GM19438 (cell line): ENCODE measurements around the gene CDK11B.
"Not testable (repeated sequence)": the region's sequence is repeated elsewhere in the genome, so short reads cannot be mapped to it uniquely, and the experiment has no call there.

ENCODE experiments used
- ATAC-seq: cut with Tn5 transposase; IDR thresholded peaks from one replicate; pipeline ENCODE4 v1.9.1; 2021; ENCODE audit warnings: low read depth; ENCODE audit not compliant: unreplicated experiment

Gene CDK11B

GRCh38 chr1:1658583-1659549, at the start of gene CDK11B:
CDK11B (minus strand) TSS chr1:1659004; CDS start chr1:1657485, 1,519 bp downstream.
- peak; percentile 83 for ATAC-seq

GRCh38 chr1:1707897-1708296, 49.1 kb upstream of the CDK11B start:
- not testable (repeated sequence) for ATAC-seq

GRCh38 chr1:1707241-1707640, 48.4 kb upstream of the CDK11B start:
- ATAC-seq, result not testable (repeated sequence)

- ATAC-seq, result not testable (repeated sequence)
These were observed 46.8 kb upstream of the CDK11B start for GRCh38 chr1:1705623-1706022.

GRCh38 chr1:1704284-1704957, 45.6 kb upstream of the CDK11B start:
- not testable (repeated sequence) for ATAC-seq

GRCh38 chr1:1703796-1704195, 45.0 kb upstream of the CDK11B start:
- no peak for ATAC-seq

GRCh38 chr1:1702506-1702905, 43.7 kb upstream of the CDK11B start:
- not testable (repeated sequence) for ATAC-seq

- ATAC-seq, result not testable (repeated sequence)
These were observed 41.8 kb upstream of the CDK11B start for GRCh38 chr1:1700557-1700956.

- ATAC-seq, result not testable (repeated sequence)
These were observed 41.3 kb upstream of the CDK11B start for GRCh38 chr1:1700067-1700466.

- ATAC-seq, result not testable (repeated sequence)
These were observed 40.3 kb upstream of the CDK11B start for GRCh38 chr1:1699061-1699460.

- ATAC-seq, result not testable (repeated sequence)
These were observed 38.8 kb upstream of the CDK11B start for GRCh38 chr1:1697358-1698183.

GRCh38 chr1:1696431-1697357, 37.9 kb upstream of the CDK11B start:
- ATAC-seq, result not testable (repeated sequence)

- ATAC-seq, result peak; percentile 72
These were observed 34.2 kb upstream of the CDK11B start, which contains the start of gene SLC35E2B for GRCh38 chr1:1692714-1693647. SLC35E2B (minus strand) TSS chr1:1692795; CDS start chr1:1676699, 16,096 bp downstream.

GRCh38 chr1:1692324-1692713, 33.5 kb upstream of the CDK11B start:
- ATAC-seq, result peak; percentile 33

GRCh38 chr1:1691443-1691842, 32.6 kb upstream of the CDK11B start:
- not testable (repeated sequence) for ATAC-seq

- ATAC-seq, result not testable (repeated sequence)
These were observed 30.7 kb upstream of the CDK11B start for GRCh38 chr1:1689526-1689925.

- ATAC-seq, result no peak
These were observed 29.0 kb upstream of the CDK11B start for GRCh38 chr1:1687846-1688245.

- no peak for ATAC-seq
These were observed 25.4 kb upstream of the CDK11B start for GRCh38 chr1:1684031-1684681.
